Lung (tissue), 12 donors: ENCODE measurements around the gene PYDC1. TPM values are rescaled to one million over a fixed set of nuclear protein-coding genes. Genes with fewer than 3 reads are reported as not detected.

Experiments
- ATAC-seq: fragments of 200-7000 bp; cut with Tn5 transposase; one replicate; pipeline ENCODE4 v1.9.1; 2020; ENCODE audit warnings: moderate number of reproducible peaks; ENCODE audit not compliant: insufficient read depth, low FRiP score
- DNase-seq, 3 donors: peaks; one replicate each; pipeline ENCODE4 v3.0.0-alpha.2; 2013 to 2017
- H3K27ac ChIP-seq, 2 donors: one replicate each; pipeline ENCODE4 v1.5.1; 2013; ENCODE audit warnings: mild to moderate bottlenecking in 2 of 2, moderate library complexity in 2 of 2, control low read depth in 1 of 2, inconsistent platforms in 1 of 2, low read depth in 1 of 2, low read length in 1 of 2
- H3K27me3 ChIP-seq, 3 donors: one replicate each; pipeline ENCODE4 v1.5.1; 2013; ENCODE audit warnings: low read length in 2 of 3; ENCODE audit not compliant: control insufficient read depth in 3 of 3, insufficient read depth in 3 of 3
- H3K36me3 ChIP-seq, 4 donors: one replicate each; pipeline ENCODE4 v1.5.1; 2013; ENCODE audit warnings: low read length in 4 of 4, mild to moderate bottlenecking in 1 of 4, moderate library complexity in 1 of 4; ENCODE audit not compliant: control insufficient read depth in 4 of 4, insufficient read depth in 4 of 4
- H3K4me1 ChIP-seq, 5 donors: one replicate each; pipeline ENCODE4 v1.5.1; 2013; ENCODE audit warnings: low read length in 5 of 5, mild to moderate bottlenecking in 2 of 5, moderate library complexity in 1 of 5; ENCODE audit not compliant: control insufficient read depth in 5 of 5, insufficient read depth in 5 of 5
- H3K4me3 ChIP-seq: one replicate; pipeline ENCODE4 v1.5.1; 2013; ENCODE audit warnings: mild to moderate bottlenecking, control low read depth, moderate library complexity
- H3K9ac ChIP-seq, 2 donors: one replicate each; pipeline ENCODE4 v1.5.1; 2013; ENCODE audit warnings: low read length in 2 of 2, control low read depth in 1 of 2; ENCODE audit not compliant: insufficient read depth in 1 of 2
- H3K9me3 ChIP-seq, 4 donors: one replicate each; pipeline ENCODE4 v1.5.1; 2013; ENCODE audit warnings: low read length in 3 of 4, mild to moderate bottlenecking in 1 of 4, moderate library complexity in 1 of 4; ENCODE audit not compliant: control insufficient read depth in 4 of 4, insufficient read depth in 3 of 4
- WGBS, 2 donors: extraction: QIAGEN DNeasy Blood & Tissue Kit; methylation state at CpG; one replicate each; pipeline ENCODE4 v1.1.7; 2013; 5-methylcytosine and 5-hydroxymethylcytosine counted together
- polyA plus RNA-seq, 2 donors: library from polyadenylated mRNA; stranded (reverse); fragments of 200-250 nt; gene quantifications; one replicate each; pipeline ENCODE4 v1.2.1, GENCODE V29; 2013
- total RNA-seq, 2 donors: library from RNA; depleted of rRNA in 1 of 2; stranded (reverse); fragments of >200 nt in 1 of 2; gene quantifications; one replicate each; pipeline ENCODE4 v1.2.1, GENCODE V29; 2014 to 2021
- TF ChIP-seq, protein P1 (sequence below): IDR thresholded peaks from 2 replicates; pipeline ENCODE4 v1.5.1; 2012; ENCODE audit warnings: mild to moderate bottlenecking; ENCODE audit errors: control extremely low read depth, extremely low read depth
- donor health status: control.
- donor health status: control.
- donor health status: Bipolar disorder and iron deficiency.
- donor health status: healthy.
- donor health status: DM: yes; HTN: yes; CAD: no.

The PYDC1 gene
- total and polyA plus RNA-seq, 4 donors = not detected

DNA sequence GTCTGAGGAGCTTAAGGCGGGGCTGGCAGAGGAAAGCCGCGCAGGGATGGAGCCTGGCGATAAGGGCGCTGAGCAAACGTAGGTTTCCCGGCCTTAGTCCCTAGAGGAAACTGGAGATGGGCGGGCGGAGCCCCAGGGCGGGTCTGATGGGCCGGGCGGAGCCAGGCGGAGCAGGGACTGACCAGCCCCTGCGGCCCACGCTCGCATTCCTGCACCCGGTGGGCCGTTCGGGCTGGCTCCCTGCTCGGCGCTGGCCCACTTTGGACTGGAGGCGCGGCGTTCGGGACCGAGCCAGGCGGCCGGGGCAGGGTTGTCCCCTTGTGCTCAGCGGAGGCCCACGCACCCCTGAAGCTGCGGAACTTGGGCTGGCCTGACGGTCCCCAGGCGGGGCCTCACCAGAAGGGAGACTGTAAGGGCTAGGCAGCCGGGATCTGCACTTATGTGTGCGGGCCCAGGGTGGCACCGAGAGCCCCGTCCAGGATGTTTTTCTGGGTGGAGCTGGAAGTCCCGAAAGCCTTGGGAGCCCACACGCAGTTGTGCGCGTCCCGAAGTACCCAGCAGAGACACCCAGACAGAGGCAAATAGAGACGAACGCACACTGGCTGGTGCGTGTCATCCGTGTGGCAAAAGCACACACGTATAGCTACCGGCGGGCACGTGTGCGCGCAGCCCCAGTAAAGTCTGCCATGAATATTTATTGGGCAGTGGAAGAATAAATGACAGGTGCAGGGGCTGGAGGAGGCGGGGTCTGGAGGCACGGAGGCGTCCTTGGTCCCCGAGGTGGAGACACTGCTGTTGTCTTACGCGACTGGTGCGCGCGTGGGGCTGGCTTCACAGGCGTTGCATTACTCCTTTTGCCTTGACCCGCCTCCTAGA is 1.4 kb downstream of the PYDC1 start:
- H3K4me3 ChIP-seq = peak overlapping the region; percentile 40
- peaks cover 0 to 62% (median 47%) of the 10 kb centered on the region in 3 donors for H3K27me3 ChIP-seq
- DNase-seq = peak; percentile 42 to 59 (median 56)
- no peaks in the 10 kb centered on the region for H3K9me3 ChIP-seq
- no peaks in the 10 kb centered on the region for H3K36me3 ChIP-seq
- no peak overlapping the region for H3K9ac ChIP-seq
- no peak overlapping the region for H3K27ac ChIP-seq
- peaks cover 2 to 19% (median 7%) of the 10 kb centered on the region in 5 donors for H3K4me1 ChIP-seq
- 1% methylated on average over 63 of the region's 63 CpGs for WGBS, 2 donors
- peak; percentile 92 for ATAC-seq
- TF ChIP-seq, protein P1, sequence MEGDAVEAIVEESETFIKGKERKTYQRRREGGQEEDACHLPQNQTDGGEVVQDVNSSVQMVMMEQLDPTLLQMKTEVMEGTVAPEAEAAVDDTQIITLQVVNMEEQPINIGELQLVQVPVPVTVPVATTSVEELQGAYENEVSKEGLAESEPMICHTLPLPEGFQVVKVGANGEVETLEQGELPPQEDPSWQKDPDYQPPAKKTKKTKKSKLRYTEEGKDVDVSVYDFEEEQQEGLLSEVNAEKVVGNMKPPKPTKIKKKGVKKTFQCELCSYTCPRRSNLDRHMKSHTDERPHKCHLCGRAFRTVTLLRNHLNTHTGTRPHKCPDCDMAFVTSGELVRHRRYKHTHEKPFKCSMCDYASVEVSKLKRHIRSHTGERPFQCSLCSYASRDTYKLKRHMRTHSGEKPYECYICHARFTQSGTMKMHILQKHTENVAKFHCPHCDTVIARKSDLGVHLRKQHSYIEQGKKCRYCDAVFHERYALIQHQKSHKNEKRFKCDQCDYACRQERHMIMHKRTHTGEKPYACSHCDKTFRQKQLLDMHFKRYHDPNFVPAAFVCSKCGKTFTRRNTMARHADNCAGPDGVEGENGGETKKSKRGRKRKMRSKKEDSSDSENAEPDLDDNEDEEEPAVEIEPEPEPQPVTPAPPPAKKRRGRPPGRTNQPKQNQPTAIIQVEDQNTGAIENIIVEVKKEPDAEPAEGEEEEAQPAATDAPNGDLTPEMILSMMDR = no peak

DNA sequence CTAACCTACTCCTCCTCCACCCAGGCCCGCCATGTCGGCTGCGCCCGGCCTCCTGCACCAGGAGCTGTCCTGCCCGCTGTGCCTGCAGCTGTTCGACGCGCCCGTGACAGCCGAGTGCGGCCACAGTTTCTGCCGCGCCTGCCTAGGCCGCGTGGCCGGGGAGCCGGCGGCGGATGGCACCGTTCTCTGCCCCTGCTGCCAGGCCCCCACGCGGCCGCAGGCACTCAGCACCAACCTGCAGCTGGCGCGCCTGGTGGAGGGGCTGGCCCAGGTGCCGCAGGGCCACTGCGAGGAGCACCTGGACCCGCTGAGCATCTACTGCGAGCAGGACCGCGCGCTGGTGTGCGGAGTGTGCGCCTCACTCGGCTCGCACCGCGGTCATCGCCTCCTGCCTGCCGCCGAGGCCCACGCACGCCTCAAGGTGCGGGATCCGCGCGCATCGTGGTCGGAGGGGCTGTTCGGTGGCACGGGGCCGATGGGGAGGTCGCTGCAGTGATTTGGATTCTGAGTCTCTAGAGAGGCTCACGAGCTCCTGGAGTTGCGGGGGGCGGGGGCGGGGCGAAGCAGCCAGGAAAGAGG is 2.1 kb downstream of the PYDC1 start:
- Histone ChIP-seq H3K27ac (no peak overlapping the region), H3K9me3 (no peaks in the 10 kb centered on the region), H3K9ac (no peak overlapping the region), H3K4me3 (peak overlapping the region; percentile 3), H3K27me3 (peaks cover 0 to 61% (median 47%) of the 10 kb centered on the region in 3 donors), H3K4me1 (peaks cover 2 to 19% (median 7%) of the 10 kb centered on the region in 5 donors), H3K36me3 (no peaks in the 10 kb centered on the region)
- DNase-seq (no peak), ATAC-seq (no peak)
- TF ChIP-seq, protein P1 = no peak
- WGBS, 2 donors = 8 to 10% methylated on average over 56 to 58 of the region's 58 CpGs

DNA sequence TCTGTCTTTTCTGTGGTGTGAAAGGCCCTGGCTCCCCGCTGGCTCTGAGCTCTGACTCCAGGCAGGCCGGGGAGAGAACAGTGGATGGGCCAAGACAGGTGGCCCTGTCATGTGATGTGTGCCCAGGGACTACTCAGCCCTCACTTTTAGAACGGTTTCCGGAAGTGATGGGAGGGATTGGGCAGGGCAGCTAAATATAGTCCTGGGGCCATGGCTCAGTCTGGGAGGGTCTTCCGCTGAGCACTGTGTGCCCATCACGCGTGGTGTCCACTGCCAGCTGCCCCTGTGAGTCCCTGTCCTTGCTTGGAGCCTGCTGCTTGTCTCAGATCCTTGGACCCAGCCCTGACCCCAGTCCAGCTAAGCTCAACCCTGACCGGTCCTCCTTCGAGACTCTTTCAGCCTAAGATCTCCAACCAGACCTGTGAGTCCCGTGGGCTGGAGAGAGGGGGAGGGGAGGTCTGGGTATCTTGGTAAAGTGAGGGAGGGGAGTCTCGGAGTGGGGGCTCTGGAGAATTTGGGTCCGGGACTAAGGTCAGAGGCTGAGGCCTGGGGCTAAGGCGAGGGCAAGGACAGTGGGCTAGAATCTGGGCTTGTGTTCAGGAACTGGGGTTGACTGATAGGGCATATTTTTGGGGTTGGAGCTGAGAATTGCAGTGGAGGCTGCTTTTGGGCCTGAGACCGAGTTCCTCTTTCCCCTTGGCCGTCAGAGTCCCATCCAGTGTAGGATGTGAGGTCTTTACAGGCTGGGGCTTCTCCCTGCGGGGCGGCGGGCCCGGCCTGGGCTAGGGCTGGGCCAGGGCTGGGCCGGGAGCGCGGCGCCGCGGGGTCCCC is 2.8 kb downstream of the PYDC1 start, which contains the start of gene TRIM72:
TRIM72 (plus strand) TSS at position 243 of the 831 bp plus-strand sequence. CDS start 620 bp downstream, outside the sequence.
- H3K9me3 ChIP-seq = no peaks in the 10 kb centered on the region
- peaks cover 2 to 19% (median 7%) of the 10 kb centered on the region in 5 donors for H3K4me1 ChIP-seq
- 65 to 70% methylated on average over 24 to 25 of the region's 25 CpGs for WGBS, 2 donors
- H3K9ac ChIP-seq = no peak within 1 kb of the TSS
- TF ChIP-seq, protein P1 = no peak
- no peak within 1 kb of the TSS for H3K27ac ChIP-seq
- H3K36me3 ChIP-seq = no peaks in the 10 kb centered on the region
- peaks cover 0 to 62% (median 47%) of the 10 kb centered on the region in 3 donors for H3K27me3 ChIP-seq
- H3K4me3 ChIP-seq = no peak within 1 kb of the TSS
- DNase-seq (no peak), ATAC-seq (no peak)
